H9 (cell line): ENCODE measurements around the gene CTDSPL. TPM values are rescaled to one million over a fixed set of nuclear protein-coding genes. Genes with fewer than 3 reads are reported as not detected.

Experiments used
- DNase-seq: peaks from one replicate; pipeline ENCODE4 v3.0.0-alpha.2; 2017
- H2AFZ ChIP-seq: one replicate; pipeline ENCODE4 v1.6.1; 2013; ENCODE audit warnings: mild to moderate bottlenecking, low read length, control low read depth, moderate library complexity
- H2AK5ac ChIP-seq: 2 replicates; pipeline ENCODE4 v1.6.1; 2013; ENCODE audit warnings: low read length, control low read depth, mixed read lengths; ENCODE audit not compliant: insufficient read length
- H2BK120ac ChIP-seq: one replicate; pipeline ENCODE4 v1.6.1; 2013; ENCODE audit warnings: low read depth, mild to moderate bottlenecking, low read length, control low read depth, inconsistent platforms; ENCODE audit not compliant: poor library complexity, severe bottlenecking
- H2BK12ac ChIP-seq: 2 replicates; pipeline ENCODE4 v1.6.1; 2013; ENCODE audit warnings: low read length, control low read depth, mixed read lengths, low read depth; ENCODE audit not compliant: insufficient read length
- H2BK15ac ChIP-seq: 2 replicates; pipeline ENCODE4 v1.6.1; 2013; ENCODE audit warnings: low read depth, low read length, control low read depth
- H2BK20ac ChIP-seq: one replicate; pipeline ENCODE4 v1.6.1; 2013; ENCODE audit warnings: low read depth, mild to moderate bottlenecking, low read length, control low read depth, inconsistent platforms; ENCODE audit not compliant: poor library complexity, severe bottlenecking
- H2BK5ac ChIP-seq: 2 replicates; pipeline ENCODE4 v1.6.1; 2013; ENCODE audit warnings: low read length, control low read depth, mixed read lengths; ENCODE audit not compliant: insufficient read length
- H3K14ac ChIP-seq: 2 replicates; pipeline ENCODE4 v1.6.1; 2013; ENCODE audit warnings: low read length, control low read depth; ENCODE audit not compliant: insufficient read depth
- H3K18ac ChIP-seq: 2 replicates; pipeline ENCODE4 v1.6.1; 2013; ENCODE audit warnings: low read depth, mild to moderate bottlenecking, mixed read lengths, low read length, control low read depth; ENCODE audit not compliant: insufficient read length
- H3K23ac ChIP-seq: 2 replicates; pipeline ENCODE4 v1.6.1; 2013; ENCODE audit warnings: low read length, control low read depth, mixed read lengths, low read depth; ENCODE audit not compliant: insufficient read length
- H3K23me2 ChIP-seq: 2 replicates; pipeline ENCODE4 v1.6.1; 2013; ENCODE audit warnings: low read depth, mild to moderate bottlenecking, mixed read lengths, low read length, control low read depth; ENCODE audit not compliant: insufficient read length, poor library complexity, severe bottlenecking
- H3K27ac ChIP-seq: 2 replicates; pipeline ENCODE4 v1.5.1; 2013; ENCODE audit warnings: low read length, control low read depth, mixed read lengths, low read depth; ENCODE audit not compliant: insufficient read length
- H3K27me3 ChIP-seq: 2 replicates; pipeline ENCODE4 v1.6.1; 2013; ENCODE audit warnings: low read length, control low read depth, inconsistent platforms; ENCODE audit not compliant: insufficient read depth
- H3K4ac ChIP-seq: 2 replicates; pipeline ENCODE4 v1.6.1; 2013; ENCODE audit warnings: low read depth, mild to moderate bottlenecking, control low read depth, inconsistent platforms, low read length, moderate library complexity
- H3K4me1 ChIP-seq: 2 replicates; pipeline ENCODE4 v1.6.1; 2013; ENCODE audit warnings: low read length, control low read depth, inconsistent platforms; ENCODE audit not compliant: insufficient read depth
- H3K4me2 ChIP-seq: 2 replicates; pipeline ENCODE4 v1.6.1; 2013; ENCODE audit warnings: low read length, control low read depth, mixed read lengths; ENCODE audit not compliant: insufficient read length, insufficient read depth
- H3K56ac ChIP-seq: 2 replicates; pipeline ENCODE4 v1.6.1; 2013; ENCODE audit warnings: low read depth, mild to moderate bottlenecking, mixed read lengths, low read length, control low read depth; ENCODE audit not compliant: insufficient read length
- H3K79me1 ChIP-seq: 2 replicates; pipeline ENCODE4 v1.6.1; 2013; ENCODE audit warnings: low read depth, mild to moderate bottlenecking, moderate library complexity, low read length, control low read depth, inconsistent platforms; ENCODE audit not compliant: insufficient read depth, poor library complexity, severe bottlenecking
- H3K79me2 ChIP-seq: 2 replicates; pipeline ENCODE4 v1.6.1; 2013; ENCODE audit warnings: low read length, control low read depth, inconsistent platforms; ENCODE audit not compliant: insufficient read depth
- H3K9ac ChIP-seq: 2 replicates; pipeline ENCODE4 v1.6.1; 2013; ENCODE audit warnings: low read length, control low read depth, mixed read lengths; ENCODE audit not compliant: insufficient read length; ENCODE audit errors: extremely low read depth
- H3K9me3 ChIP-seq: one replicate; pipeline ENCODE4 v1.6.1; 2013; ENCODE audit warnings: low read depth, low read length, inconsistent platforms; ENCODE audit not compliant: control insufficient read depth
- H3T11ph ChIP-seq: one replicate; pipeline ENCODE4 v1.6.1; 2013; ENCODE audit warnings: mild to moderate bottlenecking, low read length, control low read depth, inconsistent platforms
- H4K20me1 ChIP-seq: one replicate; pipeline ENCODE4 v1.6.1; 2013; ENCODE audit not compliant: control insufficient read depth, insufficient read length, insufficient read depth
- H4K5ac ChIP-seq: 2 replicates; pipeline ENCODE4 v1.6.1; 2013; ENCODE audit warnings: low read depth, mild to moderate bottlenecking, mixed read lengths, low read length, control low read depth; ENCODE audit not compliant: insufficient read length
- H4K8ac ChIP-seq: replicated peaks from 2 replicates; pipeline ENCODE4 v1.6.1; 2013; ENCODE audit warnings: low read length, control low read depth, mixed read lengths, low read depth; ENCODE audit not compliant: insufficient read length
- H4K91ac ChIP-seq: 2 replicates; pipeline ENCODE4 v1.6.1; 2013; ENCODE audit warnings: low read depth, mild to moderate bottlenecking, moderate library complexity, mixed read lengths, low read length, control low read depth; ENCODE audit not compliant: insufficient read length
- H3K27ac Mint-ChIP-seq, 3 experiments: 2 replicates in 2 of 3; 3 replicates in 1 of 3; pipeline ENCODE4 v1.8.0; 2020 to 2021; ENCODE audit warnings: mixed read lengths in 3 of 3, mild to moderate bottlenecking in 1 of 3, moderate library complexity in 1 of 3
- H3K27me3 Mint-ChIP-seq: 2 replicates; pipeline ENCODE4 v1.8.0; 2021; ENCODE audit warnings: low read depth, mild to moderate bottlenecking, moderate library complexity, mixed read lengths
- H3K36me3 Mint-ChIP-seq, 3 experiments: 2 replicates in 2 of 3; 3 replicates in 1 of 3; pipeline ENCODE4 v1.8.0; 2020 to 2021; ENCODE audit warnings: low read depth in 3 of 3, mixed read lengths in 3 of 3; ENCODE audit not compliant: insufficient read depth in 1 of 3
- H3K4me1 Mint-ChIP-seq, 2 experiments: 2 replicates each; pipeline ENCODE4 v1.8.0; 2020; ENCODE audit warnings: mixed read lengths in 2 of 2
- H3K4me3 Mint-ChIP-seq, 2 experiments: 2 replicates in 1 of 2; 3 replicates in 1 of 2; pipeline ENCODE4 v1.8.0; 2020 to 2021; ENCODE audit warnings: mild to moderate bottlenecking in 2 of 2, mixed read lengths in 2 of 2, moderate library complexity in 1 of 2
- H3K9me3 Mint-ChIP-seq, 2 experiments: 2 replicates in 1 of 2; 3 replicates in 1 of 2; pipeline ENCODE4 v1.8.0; 2020; ENCODE audit warnings: mild to moderate bottlenecking in 2 of 2, mixed read lengths in 2 of 2, moderate library complexity in 1 of 2
- WGBS: extraction: QIAGEN DNeasy Blood & Tissue Kit; methylation state at CpG from one replicate; pipeline ENCODE4 v1.1.7; 2013; ENCODE audit warnings: missing lambda C conversion rate, low lambda C conversion rate, mixed read lengths; ENCODE audit not compliant: insufficient read length; ENCODE audit errors: extremely low coverage; 5-methylcytosine and 5-hydroxymethylcytosine counted together
- total RNA-seq: library from RNA; stranded (reverse); gene quantifications from 2 replicates; pipeline ENCODE4 v1.2.1, GENCODE V29; 2021
- TF ChIP-seq, protein P1 (sequence below): fragments of 200-600 bp; sonication (generic); conservative IDR thresholded peaks from 3 replicates; pipeline ENCODE4 v1.8.0; 2021; ENCODE audit warnings: antibody characterized with exemption, mild to moderate bottlenecking

The CTDSPL gene
- total RNA-seq, 1 experiment from 2014 or later = 20.8 TPM

DNA sequence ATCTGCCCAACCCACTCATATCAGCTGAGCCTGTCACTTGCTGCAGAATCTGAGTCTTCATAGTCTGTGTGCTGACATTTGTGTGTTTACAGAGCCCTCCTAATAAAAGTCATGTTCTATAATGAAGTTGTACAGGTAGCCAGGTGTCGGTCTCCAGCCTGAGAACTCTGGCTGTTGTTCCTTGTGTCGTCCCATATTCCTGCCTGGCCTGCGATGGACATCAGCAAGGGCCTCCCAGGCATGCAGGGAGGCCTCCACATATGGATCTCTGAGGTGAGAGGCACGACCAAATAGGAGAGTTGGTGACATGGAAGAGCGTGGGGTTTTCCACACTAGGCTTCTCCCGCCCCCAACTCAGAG, 131.8 kb downstream of the CTDSPL start:
- no peak overlapping the region for H3K14ac ChIP-seq
- no peak overlapping the region for H2BK20ac ChIP-seq
- H4K8ac ChIP-seq = no peak overlapping the region
- H4K20me1 ChIP-seq = no peaks in the 10 kb centered on the region
- no peak overlapping the region for H4K5ac ChIP-seq
- H3K79me1 ChIP-seq = no peaks in the 10 kb centered on the region
- Mint-ChIP-seq H3K9me3 (no peaks in the 10 kb centered on the region), H3K4me3 (peak overlapping the region; percentile 82 to 86), H3K27ac (no peak overlapping the region), H3K36me3 (peaks cover 0 to 2% (median 0%) of the 10 kb centered on the region in 3 experiments; a peak in 1 of 7 replicates), H3K4me1 (peaks cover 17 to 43% of the 10 kb centered on the region in 2 experiments), H3K27me3 (peaks cover 19% of the 10 kb centered on the region)
- no peak overlapping the region for H4K91ac ChIP-seq
- DNase-seq = no peak
- H3K27me3 ChIP-seq = no peaks in the 10 kb centered on the region; the same call in 1 of the 2 replicates
- H2BK120ac ChIP-seq = no peak overlapping the region
- H3K79me2 ChIP-seq = no peaks in the 10 kb centered on the region
- H3T11ph ChIP-seq = no peak overlapping the region
- H2BK5ac ChIP-seq = no peak overlapping the region
- no peak overlapping the region for H2BK12ac ChIP-seq
- H3K23ac ChIP-seq = no peak overlapping the region
- no peak overlapping the region for H2AK5ac ChIP-seq
- H3K27ac ChIP-seq = no peak overlapping the region
- H3K23me2 ChIP-seq = no peaks in the 10 kb centered on the region
- no peak overlapping the region for H2AFZ ChIP-seq
- H3K9me3 ChIP-seq = no peaks in the 10 kb centered on the region
- TF ChIP-seq, protein P1, sequence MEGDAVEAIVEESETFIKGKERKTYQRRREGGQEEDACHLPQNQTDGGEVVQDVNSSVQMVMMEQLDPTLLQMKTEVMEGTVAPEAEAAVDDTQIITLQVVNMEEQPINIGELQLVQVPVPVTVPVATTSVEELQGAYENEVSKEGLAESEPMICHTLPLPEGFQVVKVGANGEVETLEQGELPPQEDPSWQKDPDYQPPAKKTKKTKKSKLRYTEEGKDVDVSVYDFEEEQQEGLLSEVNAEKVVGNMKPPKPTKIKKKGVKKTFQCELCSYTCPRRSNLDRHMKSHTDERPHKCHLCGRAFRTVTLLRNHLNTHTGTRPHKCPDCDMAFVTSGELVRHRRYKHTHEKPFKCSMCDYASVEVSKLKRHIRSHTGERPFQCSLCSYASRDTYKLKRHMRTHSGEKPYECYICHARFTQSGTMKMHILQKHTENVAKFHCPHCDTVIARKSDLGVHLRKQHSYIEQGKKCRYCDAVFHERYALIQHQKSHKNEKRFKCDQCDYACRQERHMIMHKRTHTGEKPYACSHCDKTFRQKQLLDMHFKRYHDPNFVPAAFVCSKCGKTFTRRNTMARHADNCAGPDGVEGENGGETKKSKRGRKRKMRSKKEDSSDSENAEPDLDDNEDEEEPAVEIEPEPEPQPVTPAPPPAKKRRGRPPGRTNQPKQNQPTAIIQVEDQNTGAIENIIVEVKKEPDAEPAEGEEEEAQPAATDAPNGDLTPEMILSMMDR = no peak
- H3K4me2 ChIP-seq = no peak overlapping the region
- H3K4ac ChIP-seq = no peak overlapping the region
- WGBS = no CpG with 5 or more reads among the region's 6 CpGs
- no peak overlapping the region for H2BK15ac ChIP-seq
- no peaks in the 10 kb centered on the region; the same call in 1 of the 2 replicates for H3K4me1 ChIP-seq
- no peak overlapping the region for H3K9ac ChIP-seq
- H3K18ac ChIP-seq = no peak overlapping the region
- no peak overlapping the region for H3K56ac ChIP-seq
